ENCODE results near the gene PIK3C2G.
"Not testable (repeated sequence)": the region's sequence is repeated elsewhere in the genome, so short reads cannot be mapped to it uniquely, and the experiment has no call there.

- TF ChIP-seq CTCF (IDR thresholded peaks at IDR 0.05); POLR2A (IDR thresholded peaks at IDR 0.05; ENCODE audit: low read length): not testable (repeated sequence)
These were observed 6.3 kb upstream of the PIK3C2G start for GRCh38 chr12:18255004-18255403.
